GM19193 (cell line): ENCODE measurements around the gene DENND2C.

ENCODE experiments used
- POLR2A ChIP-seq: IDR thresholded peaks from 4 replicates; pipeline ENCODE4 v1.6.1; 2011; ENCODE audit not compliant: insufficient read depth, insufficient read length; ENCODE audit errors: extremely low read depth

The DENND2C gene

GRCh38 chr1:114551400-114551799 lies 118.4 kb downstream of the DENND2C start:
- TF ChIP-seq POLR2A, result no peak

GRCh38 chr1:114550336-114550735 lies 119.5 kb downstream of the DENND2C start:
- no peak for TF ChIP-seq POLR2A

- TF ChIP-seq POLR2A, result no peak
These were observed 120.7 kb downstream of the DENND2C start for GRCh38 chr1:114549137-114549536.

GRCh38 chr1:114547076-114547475 lies 122.8 kb downstream of the DENND2C start:
- no peak for TF ChIP-seq POLR2A

GRCh38 chr1:114545796-114546195 lies 124.1 kb downstream of the DENND2C start:
- no peak for TF ChIP-seq POLR2A

- no peak for TF ChIP-seq POLR2A
These were observed 124.5 kb downstream of the DENND2C start for GRCh38 chr1:114545315-114545714.

GRCh38 chr1:114540821-114541220 lies 129.0 kb downstream of the DENND2C start:
- no peak for TF ChIP-seq POLR2A

- TF ChIP-seq POLR2A, result no peak
These were observed 129.6 kb downstream of the DENND2C start for GRCh38 chr1:114540272-114540671.

- TF ChIP-seq POLR2A, result no peak
These were observed 133.8 kb downstream of the DENND2C start for GRCh38 chr1:114536043-114536442.

- TF ChIP-seq POLR2A, result no peak
These were observed 134.4 kb downstream of the DENND2C start for GRCh38 chr1:114535401-114535800.
